ENCODE measurements around the gene SEMA4G.

Gene SEMA4G

DNA sequence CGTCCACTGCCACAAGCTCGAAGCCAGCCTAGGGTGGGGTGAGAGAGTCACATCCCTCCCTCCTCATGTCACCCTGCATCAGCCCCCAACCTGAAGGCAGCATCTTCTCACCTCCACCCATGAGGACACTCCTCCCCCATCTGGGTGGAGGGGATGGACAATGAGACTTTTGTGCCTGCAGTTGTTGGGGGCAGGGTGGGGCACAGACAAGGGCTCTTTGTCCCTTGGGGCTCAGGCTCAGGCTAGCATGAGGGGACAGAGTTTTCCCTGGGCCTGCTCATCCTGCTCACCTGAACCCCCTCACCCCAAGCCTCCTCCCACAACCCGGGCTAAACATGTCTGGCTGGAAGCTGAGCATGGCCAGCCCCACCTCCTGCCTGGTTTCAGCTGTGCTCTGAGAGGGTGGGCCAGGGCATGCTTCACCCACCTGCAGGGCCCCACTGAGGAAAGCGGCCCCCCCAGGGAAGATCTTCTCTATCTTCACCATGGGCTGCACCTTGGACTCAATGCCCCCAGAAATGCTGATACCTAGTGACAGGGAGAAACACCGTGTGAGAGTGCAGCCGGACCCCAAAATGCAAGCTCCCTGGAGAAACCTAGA, 39.6 kb downstream of the SEMA4G start:
- DNase-seq = no peak

- no peak for DNase-seq
Measured at GRCh38 chr10:101010329-101010728, 41.0 kb downstream of the SEMA4G start.

DNA sequence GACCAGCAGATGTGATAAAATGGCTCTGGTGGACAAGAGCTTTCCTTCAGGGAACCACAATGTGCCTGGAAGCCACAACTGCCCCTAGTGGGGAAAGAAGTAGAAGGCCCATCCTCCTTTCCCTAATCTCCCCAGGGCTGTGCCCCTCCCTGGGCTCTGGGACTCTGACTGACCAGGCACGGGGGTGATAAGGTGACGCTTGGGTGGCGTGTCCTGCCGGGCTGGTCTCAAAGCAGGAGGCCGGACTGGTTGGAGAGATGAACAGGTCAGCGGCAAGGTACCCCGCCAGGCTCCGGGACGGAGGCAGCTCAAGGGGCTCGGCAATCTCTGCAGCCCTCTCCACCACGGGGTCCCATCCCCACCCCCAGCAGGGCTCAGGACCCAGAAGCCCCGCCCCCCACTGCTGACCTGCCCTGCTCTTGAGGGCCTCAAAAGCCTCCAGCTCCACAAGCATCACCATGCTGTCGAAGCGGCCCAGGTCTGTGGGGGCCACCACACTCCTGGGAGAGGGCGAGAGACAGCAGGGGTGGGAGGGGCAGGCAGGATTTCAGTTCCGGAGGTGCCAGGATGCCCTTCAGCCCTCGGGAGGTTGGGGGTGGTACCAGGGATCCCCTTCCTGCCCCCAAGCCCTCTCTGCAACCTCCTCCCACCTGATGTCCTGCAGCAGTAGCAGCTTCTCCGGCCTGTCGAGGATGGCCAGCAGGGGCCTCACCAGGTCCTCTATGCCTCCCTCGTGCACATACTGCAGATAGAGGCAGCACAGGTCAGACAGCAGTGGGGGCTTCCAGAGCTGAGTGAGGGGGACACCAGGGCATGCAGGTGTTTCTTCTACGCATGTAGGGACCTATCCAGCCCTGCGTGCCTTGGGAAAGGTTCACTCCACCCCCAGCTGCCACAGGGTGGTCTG, 42.5 kb downstream of the SEMA4G start:
- DNase-seq = no peak

DNA sequence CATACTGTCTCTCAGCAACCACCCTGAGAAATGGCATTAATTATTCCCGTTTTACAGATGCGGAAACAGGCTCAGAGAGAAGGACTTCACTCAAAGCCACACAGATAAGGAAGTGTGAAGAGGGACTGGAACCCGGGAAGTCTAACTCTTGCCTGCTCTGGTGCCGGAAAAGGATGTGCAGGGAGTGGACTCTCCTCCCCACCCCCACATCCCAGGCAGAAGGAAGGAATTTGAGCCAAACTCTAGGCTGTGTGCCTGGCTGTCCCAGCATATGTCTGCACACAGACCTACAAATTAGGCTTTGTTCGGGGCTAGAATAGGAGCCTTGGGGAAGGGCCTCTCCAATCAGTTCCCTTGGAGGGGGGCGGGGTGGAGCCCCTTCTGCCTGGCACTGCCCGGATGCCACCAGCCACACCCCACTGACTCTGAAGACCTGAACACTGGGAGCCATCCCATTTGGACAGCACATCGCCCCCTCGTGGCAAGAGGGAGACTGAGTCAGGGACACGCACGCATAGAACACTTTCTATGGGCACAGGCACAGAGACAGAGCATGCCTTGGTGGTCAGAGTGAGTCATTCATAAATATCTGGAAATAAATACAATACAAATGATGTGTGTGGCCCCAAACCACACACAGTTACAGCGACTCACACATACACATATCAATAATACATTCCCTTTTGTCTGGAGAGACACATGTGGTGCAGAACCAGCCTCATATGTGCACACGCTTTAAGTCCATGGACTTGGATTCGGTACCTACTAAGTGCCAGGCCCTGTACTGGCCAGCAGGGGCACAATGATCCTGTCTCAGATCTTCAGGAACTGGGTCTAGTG, 43.4 kb downstream of the SEMA4G start:
- DNase-seq = peak; percentile 89

GRCh38 chr10:101013365-101013825, 44.1 kb downstream of the SEMA4G start:
- no peak for DNase-seq

GRCh38 chr10:101014230-101014884, 45.1 kb downstream of the SEMA4G start:
- DNase-seq = peak; percentile 94

GRCh38 chr10:101014966-101015581, 45.8 kb downstream of the SEMA4G start:
- no peak for DNase-seq

- no peak for DNase-seq
Measured at GRCh38 chr10:101015582-101015973, 46.3 kb downstream of the SEMA4G start.

DNA sequence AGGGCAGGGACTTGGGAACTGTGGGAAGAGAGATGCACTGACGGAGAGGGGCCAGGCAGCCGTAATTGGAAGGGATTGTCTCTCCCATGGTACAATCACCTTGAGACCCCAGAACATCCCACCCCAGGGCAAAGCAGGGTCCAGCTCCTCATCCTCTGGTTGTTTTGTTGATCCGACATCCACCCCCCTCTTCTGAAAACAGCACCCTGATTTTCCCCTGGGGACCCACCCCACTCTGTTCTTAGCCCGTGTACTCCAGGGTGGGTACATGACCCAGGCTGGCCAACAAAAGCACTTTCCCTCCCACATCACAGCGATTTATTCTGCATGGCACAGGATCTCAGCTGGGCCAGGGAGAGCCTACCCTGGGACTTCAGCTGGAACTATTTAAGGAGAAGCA, 47.5 kb downstream of the SEMA4G start:
- no peak for DNase-seq

DNA sequence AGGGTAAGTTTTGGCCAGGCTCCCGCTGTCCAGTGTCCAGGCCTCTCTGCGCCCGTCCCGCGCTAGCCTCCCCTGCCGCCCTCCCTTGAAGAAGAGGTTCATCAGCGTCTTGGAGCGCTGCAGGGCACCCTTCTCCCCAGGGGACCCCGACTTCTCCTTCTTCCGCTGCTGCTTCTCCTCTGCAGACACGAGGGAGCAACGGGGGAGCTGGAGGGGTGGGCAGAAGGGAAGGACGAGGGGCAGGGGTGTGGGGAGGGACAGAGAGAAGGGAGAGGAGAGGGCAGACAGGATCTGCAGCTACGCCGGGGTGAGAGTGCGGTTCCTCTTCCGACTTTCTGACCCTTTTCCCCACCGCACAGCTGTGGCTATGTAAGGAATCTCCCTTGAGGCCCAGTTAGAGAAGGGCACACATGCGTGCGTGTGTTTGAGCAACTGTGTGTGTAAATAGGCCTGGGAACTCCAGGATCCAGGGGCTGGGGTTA, 48.9 kb downstream of the SEMA4G start:
- no peak for DNase-seq

- peak; percentile 93 for DNase-seq
Measured at GRCh38 chr10:101018600-101019439, 49.5 kb downstream of the SEMA4G start.
